IMR-90 (cell line): ENCODE results near the gene TRHDE. TPM values are rescaled to one million over a fixed set of nuclear protein-coding genes. Genes with fewer than 3 reads are reported as not detected.

Source experiments
- ATAC-seq: fragments of 200-7000 bp; cut with Tn5 transposase; 2 replicates; pipeline ENCODE4 v1.9.1; 2020; ENCODE audit warnings: low read depth, mild to moderate bottlenecking, moderate library complexity
- BruUV-seq: library from RNA; stranded (reverse); fragments of 400-500 nt; replicated peaks from 2 replicates; lab custom pipeline; 2021; lab: Mats Ljungman, UMichigan
- CTCF ChIA-PET: fragments of 300-600 bp; formaldehyde crosslinking; extraction: SDS; loops from one replicate; lab custom pipeline; 2021; ENCODE audit warnings: antibody characterized with exemption; lab: Yijun Ruan, JAX
- POLR2A ChIA-PET: fragments of 300-600 bp; sonication (Branson Sonifier 250); formaldehyde crosslinking; loops from one replicate; lab custom pipeline; 2022; ENCODE audit warnings: antibody characterized with exemption; ENCODE audit not compliant: unreplicated experiment; lab: Charles Lee
- DNase-seq: peaks from one replicate; pipeline ENCODE4 v3.0.0; 2013
- H2AFZ ChIP-seq: replicated peaks from 2 replicates; pipeline ENCODE3; 2013; ENCODE audit warnings: low read length, mild to moderate bottlenecking; ENCODE audit not compliant: poor library complexity
- H2AK5ac ChIP-seq: 2 replicates; pipeline ENCODE4 v1.6.1; 2013; ENCODE audit warnings: low read depth, low read length, inconsistent platforms
- H2AK9ac ChIP-seq: replicated peaks from 2 replicates; pipeline ENCODE3; 2013; ENCODE audit warnings: mild to moderate bottlenecking, low read depth, low read length, moderate library complexity; ENCODE audit not compliant: poor library complexity
- H2BK120ac ChIP-seq: 2 replicates; pipeline ENCODE4 v1.6.1; 2013; ENCODE audit warnings: low read depth, low read length, inconsistent platforms
- H2BK15ac ChIP-seq: 3 replicates; pipeline ENCODE4 v1.6.1; 2013; ENCODE audit warnings: low read depth, low read length, inconsistent platforms
- H2BK20ac ChIP-seq: 2 replicates; pipeline ENCODE4 v1.6.1; 2013; ENCODE audit warnings: low read depth, mild to moderate bottlenecking, inconsistent platforms, low read length, moderate library complexity
- H2BK5ac ChIP-seq: 2 replicates; pipeline ENCODE4 v1.6.1; 2013; ENCODE audit warnings: mild to moderate bottlenecking, low read depth, low read length, inconsistent platforms; ENCODE audit not compliant: poor library complexity, severe bottlenecking
- H3K14ac ChIP-seq: replicated peaks from 2 replicates; pipeline ENCODE4 v1.6.1; 2013; ENCODE audit warnings: low read depth, low read length, inconsistent platforms
- H3K18ac ChIP-seq: 2 replicates; pipeline ENCODE4 v1.6.1; 2013; ENCODE audit warnings: low read depth, low read length, control low read depth
- H3K23ac ChIP-seq: 2 replicates; pipeline ENCODE4 v1.6.1; 2013; ENCODE audit warnings: low read depth, low read length, inconsistent platforms
- H3K27ac ChIP-seq: 2 replicates; pipeline ENCODE4 v1.5.1; 2013; ENCODE audit warnings: mild to moderate bottlenecking, control low read depth, low read length; ENCODE audit not compliant: insufficient read depth
- H3K27me3 ChIP-seq: 2 replicates; pipeline ENCODE4 v1.6.1; 2013; ENCODE audit warnings: low read length; ENCODE audit not compliant: control insufficient read depth, insufficient read depth
- H3K36me3 ChIP-seq: 2 replicates; pipeline ENCODE4 v1.6.1; 2013; ENCODE audit warnings: low read length, mixed read lengths; ENCODE audit not compliant: control insufficient read depth, insufficient read depth
- H3K4ac ChIP-seq: 2 replicates; pipeline ENCODE4 v1.6.1; 2013; ENCODE audit warnings: low read depth, low read length, inconsistent platforms
- H3K4me1 ChIP-seq: 2 replicates; pipeline ENCODE4 v1.6.1; 2013; ENCODE audit warnings: low read length, mixed read lengths; ENCODE audit not compliant: control insufficient read depth, insufficient read depth
- H3K4me2 ChIP-seq: 2 replicates; pipeline ENCODE4 v1.6.1; 2013; ENCODE audit warnings: low read depth, mild to moderate bottlenecking, control low read depth, low read length, moderate library complexity
- H3K4me3 ChIP-seq: 2 replicates; pipeline ENCODE4 v1.5.1; 2013; ENCODE audit warnings: low read depth, mild to moderate bottlenecking, control low read depth, low read length, moderate library complexity; ENCODE audit not compliant: insufficient read depth
- H3K56ac ChIP-seq: 2 replicates; pipeline ENCODE4 v1.6.1; 2013; ENCODE audit warnings: low read length, inconsistent platforms; ENCODE audit not compliant: insufficient read depth; ENCODE audit errors: extremely low read depth
- H3K79me1 ChIP-seq, 2 experiments: 2 replicates each; pipeline ENCODE4 v1.6.1; 2013; ENCODE audit warnings: low read length in 2 of 2, inconsistent platforms in 1 of 2, low read depth in 1 of 2
- H3K9ac ChIP-seq: 2 replicates; pipeline ENCODE4 v1.6.1; 2013; ENCODE audit warnings: low read depth, low read length, control low read depth
- H3K9me1 ChIP-seq: 2 replicates; pipeline ENCODE4 v1.6.1; 2013; ENCODE audit warnings: low read length, inconsistent platforms; ENCODE audit not compliant: insufficient read depth
- H3K9me3 ChIP-seq: 2 replicates; pipeline ENCODE4 v1.6.1; 2013; ENCODE audit warnings: low read length; ENCODE audit not compliant: control insufficient read depth, insufficient read depth
- H4K20me1 ChIP-seq: 2 replicates; pipeline ENCODE4 v1.6.1; 2013; ENCODE audit warnings: low read length, inconsistent platforms; ENCODE audit not compliant: insufficient read depth
- H4K5ac ChIP-seq: 2 replicates; pipeline ENCODE4 v1.6.1; 2013; ENCODE audit warnings: mild to moderate bottlenecking, low read depth, low read length, control low read depth
- H4K8ac ChIP-seq, 2 experiments: 2 replicates each; pipeline ENCODE4 v1.6.1; 2013; ENCODE audit warnings: low read depth in 2 of 2, low read length in 2 of 2, control low read depth in 1 of 2, inconsistent platforms in 1 of 2
- H4K91ac ChIP-seq: 2 replicates; pipeline ENCODE4 v1.6.1; 2013; ENCODE audit warnings: low read depth, low read length, inconsistent platforms; ENCODE audit not compliant: insufficient read depth
- CHD1 ChIP-seq: IDR thresholded peaks from 2 replicates; pipeline ENCODE4 v1.6.1; 2012; ENCODE audit warnings: low read depth, low read length, improper control_type of control experiment
- FOS ChIP-seq: fragments of 150-350 bp; IDR thresholded peaks from 2 replicates; pipeline ENCODE4 v1.6.1; 2016; ENCODE audit warnings: low read depth, low read length
- MAZ ChIP-seq: IDR thresholded peaks from 2 replicates; pipeline ENCODE4 v1.6.1; 2012; ENCODE audit warnings: low read depth, mild to moderate bottlenecking, low read length, improper control_type of control experiment, moderate library complexity, borderline replicate concordance
- MXI1 ChIP-seq: IDR thresholded peaks from 2 replicates; pipeline ENCODE4 v1.6.1; 2012; ENCODE audit warnings: low read depth, mild to moderate bottlenecking, low read length, moderate library complexity, borderline replicate concordance
- POLR2A ChIP-seq: IDR thresholded peaks from 2 replicates; pipeline ENCODE4 v1.6.1; 2012; ENCODE audit warnings: mild to moderate bottlenecking, low read depth, low read length
- RAD21 ChIP-seq: IDR thresholded peaks from 2 replicates; pipeline ENCODE4 v1.6.1; 2012; ENCODE audit warnings: low read length, improper control_type of control experiment
- RCOR1 ChIP-seq: IDR thresholded peaks from 2 replicates; pipeline ENCODE4 v1.6.1; 2012; ENCODE audit warnings: mild to moderate bottlenecking, low read length, improper control_type of control experiment; ENCODE audit not compliant: insufficient replicate concordance
- RFX5 ChIP-seq: IDR thresholded peaks from 2 replicates; pipeline ENCODE4 v1.8.0; 2012; ENCODE audit warnings: low read depth, mild to moderate bottlenecking, low read length, moderate library complexity
- USF2 ChIP-seq: fragments of 150-350 bp; IDR thresholded peaks from 2 replicates; pipeline ENCODE4 v1.6.1; 2017; ENCODE audit warnings: mild to moderate bottlenecking, antibody characterized with exemption, low read length, low read depth
- WGBS, 2 experiments: methylation state at CpG; one replicate each; pipeline versions ENCODE4 v1.1.5 to v1.1.7; 2013; ENCODE audit warnings: missing lambda C conversion rate in 2 of 2; ENCODE audit not compliant: insufficient read length in 1 of 2; ENCODE audit errors: extremely low coverage in 2 of 2; 5-methylcytosine and 5-hydroxymethylcytosine counted together
- dilution Hi-C: fragments of 300-500 bp; cut with HindIII; formaldehyde crosslinking; loops from one replicate; pipeline ENCODE4 v1.14.3; 2018; ENCODE audit warnings: low sequenced_read_pairs; ENCODE audit not compliant: unreplicated experiment
- in situ Hi-C: fragments of 300-500 bp; cut with MboI; formaldehyde crosslinking; loops from 3 replicates; pipeline ENCODE4 v1.14.3; 2019; ENCODE audit warnings: low sequenced_read_pairs, inconsistent platforms, mixed read lengths
- intact Hi-C: fragments of 100-400 bp; cut with micrococcal nuclease; formaldehyde crosslinking; loops from 2 replicates; pipeline ENCODE4 v1.10.0; 2022
- polyA plus RNA-seq, 3 experiments: library from polyadenylated mRNA; depleted of rRNA; stranded (reverse); fragments of >200 nt; gene quantifications; 2 replicates each; pipeline ENCODE4 v1.2.3, GENCODE V29; 2012; ENCODE audit warnings: low replicate concordance in 1 of 3
- total RNA-seq: library from RNA; depleted of rRNA; stranded (reverse); fragments of >200 nt; gene quantifications from 2 replicates; pipeline ENCODE4 v1.2.3, GENCODE V29; 2012

TRHDE gene
- total and polyA plus RNA-seq, 2 of the 4 experiments (the other 2 are of a cell fraction): 33.7 to 65.1 TPM

GRCh38 chr12:72543777-72544467 lies 271.8 kb downstream of the TRHDE start:
- Histone ChIP-seq H4K91ac (no peak overlapping the region), H4K5ac (no peak overlapping the region), H4K20me1 (no peaks in the 10 kb centered on the region; the same call in 1 of the 2 replicates), H3K56ac (no peak overlapping the region), H3K9me3 (no peaks in the 10 kb centered on the region), H3K27me3 (no peaks in the 10 kb centered on the region), H3K9me1 (no peaks in the 10 kb centered on the region), H3K23ac (no peak overlapping the region), H4K8ac (no peak overlapping the region), H3K4me1 (peaks cover 7% of the 10 kb centered on the region; the same call in 1 of the 2 replicates), H2BK15ac (no peak overlapping the region), H3K4me2 (no peak overlapping the region), H3K4ac (no peak overlapping the region), H3K27ac (no peak overlapping the region), H2BK120ac (no peak overlapping the region), H2BK20ac (no peak overlapping the region), H2BK5ac (no peak overlapping the region), H2AK9ac (no peak overlapping the region), H3K9ac (no peak overlapping the region), H2AFZ (no peak overlapping the region), H3K14ac (no peak overlapping the region), H3K79me1 (peaks cover 4% of the 10 kb centered on the region in 2 experiments; a peak in 1 of 4 replicates), H2AK5ac (no peak overlapping the region), H3K4me3 (no peak overlapping the region), H3K18ac (no peak overlapping the region), H3K36me3 (no peaks in the 10 kb centered on the region)
- no TSS peak for BruUV-seq
- intact Hi-C loops: no loop called here
- POLR2A ChIA-PET: no interaction called here
- no peak for ATAC-seq
- in situ Hi-C loops: no loop called here
- no CpG with 5 or more reads among the region's 2 CpGs for WGBS, 2 experiments
- no peak for TF ChIP-seq USF2
- TF ChIP-seq POLR2A: no peak
- TF ChIP-seq RAD21: no peak
- no peak for TF ChIP-seq MAZ
- no peak for TF ChIP-seq MXI1
- TF ChIP-seq RCOR1: no peak
- TF ChIP-seq CHD1: no peak
- no peak for TF ChIP-seq RFX5
- no peak for TF ChIP-seq FOS
- dilution Hi-C loops: no loop called here
- no peak for DNase-seq
- CTCF ChIA-PET: no interaction called here
